ENCODE results near the gene BAZ1B.
"Not testable (repeated sequence)": the region's sequence is repeated elsewhere in the genome, so short reads cannot be mapped to it uniquely, and the experiment has no call there.

BAZ1B gene

GRCh38 chr7:73443548-73444255, 78.4 kb downstream of the BAZ1B start:
- DNase-seq (ENCODE audit: low read depth), result no peak

GRCh38 chr7:73442903-73443500, 79.1 kb downstream of the BAZ1B start:
- no peak for DNase-seq (ENCODE audit: low read depth)

- no peak for DNase-seq (ENCODE audit: low read depth)
Observed at GRCh38 chr7:73442222-73442902, 79.7 kb downstream of the BAZ1B start.

- DNase-seq (ENCODE audit: low read depth), result no peak
Observed at GRCh38 chr7:73439410-73439704, 82.7 kb downstream of the BAZ1B start.

- no peak for DNase-seq (ENCODE audit: low read depth)
Observed at GRCh38 chr7:73438547-73439409, 83.3 kb downstream of the BAZ1B start.

GRCh38 chr7:73437621-73438416, 84.3 kb downstream of the BAZ1B start:
- no peak for DNase-seq (ENCODE audit: low read depth)

GRCh38 chr7:73437091-73437490, 85.0 kb downstream of the BAZ1B start:
- no peak for DNase-seq (ENCODE audit: low read depth)

GRCh38 chr7:73436031-73436929, 85.8 kb downstream of the BAZ1B start:
- no peak for DNase-seq (ENCODE audit: low read depth)

GRCh38 chr7:73435471-73436009, 86.6 kb downstream of the BAZ1B start:
- DNase-seq (ENCODE audit: low read depth), result no peak

- no peak for DNase-seq (ENCODE audit: low read depth)
Observed at GRCh38 chr7:73434701-73435069, 87.4 kb downstream of the BAZ1B start.

- no peak for DNase-seq (ENCODE audit: low read depth)
Observed at GRCh38 chr7:73433924-73434700, 88.0 kb downstream of the BAZ1B start.

GRCh38 chr7:73432676-73433075, 89.4 kb downstream of the BAZ1B start:
- no peak for DNase-seq (ENCODE audit: low read depth)

- no peak for DNase-seq (ENCODE audit: low read depth)
Observed at GRCh38 chr7:73431041-73431835, 90.9 kb downstream of the BAZ1B start.

GRCh38 chr7:73430540-73430939, 91.6 kb downstream of the BAZ1B start:
- not testable (repeated sequence) for DNase-seq (ENCODE audit: low read depth)

GRCh38 chr7:73429622-73430505, 92.2 kb downstream of the BAZ1B start:
- DNase-seq (ENCODE audit: low read depth), result no peak

GRCh38 chr7:73429215-73429614, 92.9 kb downstream of the BAZ1B start:
- peak; percentile 41 for DNase-seq (ENCODE audit: low read depth)

- DNase-seq (ENCODE audit: low read depth), result no peak
Observed at GRCh38 chr7:73427902-73428787, 93.9 kb downstream of the BAZ1B start.

Measured in amniotic epithelial cell (primary cell).